Ishikawa (cell line): ENCODE measurements around the gene SNX3.

Experiments
- CEBPB ChIP-seq: IDR thresholded peaks from 2 replicates; pipeline ENCODE4 v1.6.1; 2012
- CREB1 ChIP-seq: IDR thresholded peaks from 2 replicates; pipeline ENCODE4 v1.6.1; 2012; ENCODE audit warnings: low read depth
- EGR1 ChIP-seq: IDR thresholded peaks from 2 replicates; pipeline ENCODE4 v1.6.1; 2012
- EP300 ChIP-seq: IDR thresholded peaks from 2 replicates; pipeline ENCODE4 v1.6.1; 2012; ENCODE audit warnings: borderline replicate concordance
- FOXM1 ChIP-seq: IDR thresholded peaks from 2 replicates; pipeline ENCODE4 v1.6.1; 2012; ENCODE audit warnings: low read depth, borderline replicate concordance
- MAX ChIP-seq: IDR thresholded peaks from 2 replicates; pipeline ENCODE4 v1.6.1; 2012
- NFIC ChIP-seq: IDR thresholded peaks from 2 replicates; pipeline ENCODE4 v1.6.1; 2012
- RAD21 ChIP-seq: IDR thresholded peaks from 2 replicates; pipeline ENCODE4 v1.6.1; 2012; ENCODE audit warnings: low read depth
- REST ChIP-seq: IDR thresholded peaks from 2 replicates; pipeline ENCODE4 v1.6.1; 2012; ENCODE audit warnings: low read depth, mild to moderate bottlenecking
- TAF1 ChIP-seq: IDR thresholded peaks from 2 replicates; pipeline ENCODE4 v1.6.1; 2012; ENCODE audit warnings: low read depth, mild to moderate bottlenecking
- TCF12 ChIP-seq: IDR thresholded peaks from 2 replicates; pipeline ENCODE4 v1.6.1; 2012; ENCODE audit warnings: low read depth
- TEAD4 ChIP-seq: IDR thresholded peaks from 2 replicates; pipeline ENCODE4 v1.6.1; 2012
- USF1 ChIP-seq: IDR thresholded peaks from 2 replicates; pipeline ENCODE4 v1.6.1; 2012
- YY1 ChIP-seq: IDR thresholded peaks from 2 replicates; pipeline ENCODE4 v1.6.1; 2012; ENCODE audit warnings: low read depth
- ZBTB7A ChIP-seq: IDR thresholded peaks from 2 replicates; pipeline ENCODE4 v1.6.1; 2012; ENCODE audit warnings: low read depth

SNX3 gene

GRCh38 chr6:108253241-108253640 lies 7.6 kb downstream of the SNX3 start:
- TF ChIP-seq CEBPB (no peak), REST (no peak), RAD21 (no peak), TEAD4 (no peak), FOXM1 (no peak), TCF12 (no peak), USF1 (no peak), NFIC (no peak), MAX (no peak), YY1 (no peak), ZBTB7A (no peak), EP300 (no peak), EGR1 (no peak), CREB1 (no peak)

GRCh38 chr6:108252055-108252454 lies 8.8 kb downstream of the SNX3 start:
- no peak for TF ChIP-seq ZBTB7A
- no peak for TF ChIP-seq YY1
- no peak for TF ChIP-seq REST
- TF ChIP-seq NFIC: no peak
- TF ChIP-seq CEBPB: no peak
- no peak for TF ChIP-seq MAX
- TF ChIP-seq TAF1: no peak
- TF ChIP-seq CREB1: no peak
- no peak for TF ChIP-seq USF1
- no peak for TF ChIP-seq EP300
- no peak for TF ChIP-seq EGR1
- TF ChIP-seq RAD21: no peak
- TF ChIP-seq TEAD4: no peak
- no peak for TF ChIP-seq TCF12
- TF ChIP-seq FOXM1: no peak

GRCh38 chr6:108251252-108251651 lies 9.6 kb downstream of the SNX3 start:
- TF ChIP-seq NFIC (no peak), FOXM1 (no peak), ZBTB7A (no peak), CEBPB (no peak), RAD21 (no peak), USF1 (no peak), REST (no peak), MAX (no peak), EGR1 (no peak), EP300 (no peak), YY1 (no peak), TCF12 (no peak), CREB1 (no peak), TEAD4 (no peak), TAF1 (no peak)
